Astrocyte of the hippocampus (primary cell): ENCODE measurements around the gene ZNF330.
"Not testable (repeated sequence)": the region's sequence is repeated elsewhere in the genome, so short reads cannot be mapped to it uniquely, and the experiment has no call there.

ENCODE experiments used
- DNase-seq: peaks from one replicate; pipeline ENCODE4 v3.0.0; 2011; ENCODE audit warnings: low read depth, low spot score

Gene ZNF330

GRCh38 chr4:141220691-141221659 lies at the start of gene ZNF330:
Gene ZNF330, plus strand, starts transcription at chr4:141220895. Its CDS starts 1,477 bp downstream, at chr4:141222372.
- peak; percentile 97 for DNase-seq

- DNase-seq = no peak
Measured at GRCh38 chr4:141174457-141174856, 46.2 kb upstream of the ZNF330 start.

GRCh38 chr4:141177171-141177570 lies 43.5 kb upstream of the ZNF330 start:
- no peak for DNase-seq

- DNase-seq = peak; percentile 41
Measured at GRCh38 chr4:141179474-141180373, 41.0 kb upstream of the ZNF330 start.

- peak; percentile 55 for DNase-seq
Measured at GRCh38 chr4:141180991-141181761, 39.5 kb upstream of the ZNF330 start.

GRCh38 chr4:141183491-141183890 lies 37.2 kb upstream of the ZNF330 start:
- DNase-seq = not testable (repeated sequence)

- no peak for DNase-seq
Measured at GRCh38 chr4:141192564-141192963, 28.1 kb upstream of the ZNF330 start.

- DNase-seq = no peak
Measured at GRCh38 chr4:141193516-141194034, 27.1 kb upstream of the ZNF330 start.

- DNase-seq = no peak
Measured at GRCh38 chr4:141195095-141195707, 25.5 kb upstream of the ZNF330 start.

GRCh38 chr4:141196227-141196933 lies 24.3 kb upstream of the ZNF330 start:
- no peak for DNase-seq

- DNase-seq = no peak
Measured at GRCh38 chr4:141207961-141208360, 12.7 kb upstream of the ZNF330 start.

- DNase-seq = no peak
Measured at GRCh38 chr4:141210168-141210567, 10.5 kb upstream of the ZNF330 start.

GRCh38 chr4:141213550-141213991 lies 7.1 kb upstream of the ZNF330 start:
- DNase-seq = no peak

- peak; percentile 5 for DNase-seq
Measured at GRCh38 chr4:141215030-141215429, 5.7 kb upstream of the ZNF330 start.

GRCh38 chr4:141216002-141216761 lies 4.5 kb upstream of the ZNF330 start:
- DNase-seq = no peak

GRCh38 chr4:141220271-141220670 lies 424 bp upstream of the ZNF330 start:
- no peak for DNase-seq

GRCh38 chr4:141223418-141223817 lies 2.7 kb downstream of the ZNF330 start:
- DNase-seq = no peak

- not testable (repeated sequence) for DNase-seq
Measured at GRCh38 chr4:141227280-141227679, 6.6 kb downstream of the ZNF330 start.

- DNase-seq = no peak
Measured at GRCh38 chr4:141229408-141230101, 8.9 kb downstream of the ZNF330 start.
